Spleen (tissue), 11 donors: ENCODE results near the gene THAP9. TPM values are rescaled to one million over a fixed set of nuclear protein-coding genes. Genes with fewer than 3 reads are reported as not detected.
A peak's percentile ranks its signal among the peaks of the same experiment; 100 is the strongest.

ENCODE experiments used
- DNase-seq: peaks from one replicate; pipeline ENCODE4 v3.0.0-alpha.2; 2020
- H3K27ac ChIP-seq, 8 donors: fragments of 200-600 bp; sonication (generic) in 7 of 8; 1 replicate in 4 of 8; 2 replicates in 4 of 8; pipeline versions ENCODE4 v1.5.0 to v1.8.0; 2016 to 2021; ENCODE audit warnings: inconsistent platforms in 4 of 8, mild to moderate bottlenecking in 4 of 8, moderate library complexity in 1 of 8
- H3K27me3 ChIP-seq, 7 donors: fragments of 200-600 bp; sonication (generic) in 6 of 7; replicated peaks in 1 of 7; 1 replicate in 4 of 7; 2 replicates in 3 of 7; pipeline versions ENCODE4 v1.5.0 to v1.8.0; 2016 to 2021; ENCODE audit warnings: inconsistent platforms in 3 of 7, mild to moderate bottlenecking in 1 of 7
- H3K36me3 ChIP-seq, 6 donors: fragments of 200-600 bp; sonication (generic) in 5 of 6; 1 replicate in 4 of 6; 2 replicates in 2 of 6; pipeline versions ENCODE4 v1.5.0 to v1.8.0; 2016 to 2021; ENCODE audit warnings: inconsistent platforms in 2 of 6
- H3K4me1 ChIP-seq, 6 donors: fragments of 200-600 bp; sonication (generic) in 5 of 6; 1 replicate in 3 of 6; 2 replicates in 3 of 6; pipeline versions ENCODE4 v1.5.0 to v1.8.0; 2016 to 2021; ENCODE audit warnings: inconsistent platforms in 3 of 6
- H3K4me3 ChIP-seq, 8 donors: fragments of 200-600 bp; sonication (generic) in 7 of 8; 1 replicate in 4 of 8; 2 replicates in 4 of 8; pipeline versions ENCODE4 v1.5.0 to v1.8.0; 2016 to 2021; ENCODE audit warnings: inconsistent platforms in 4 of 8, mild to moderate bottlenecking in 4 of 8, moderate library complexity in 2 of 8
- H3K9me3 ChIP-seq, 8 donors: fragments of 200-600 bp; sonication (generic) in 7 of 8; 1 replicate in 4 of 8; 2 replicates in 4 of 8; pipeline versions ENCODE4 v1.5.0 to v1.8.0; 2016 to 2021; ENCODE audit warnings: inconsistent platforms in 4 of 8
- POLR2A ChIP-seq, 3 donors: fragments of 450-650 bp; IDR thresholded peaks; one replicate each; pipeline ENCODE4 v1.5.1; 2017; ENCODE audit warnings: antibody characterized with exemption in 3 of 3, mild to moderate bottlenecking in 1 of 3
- POLR2AphosphoS5 ChIP-seq, 3 donors: sonication (generic); formaldehyde crosslinking; IDR thresholded peaks; one replicate each; pipeline ENCODE4 v1.5.1; 2017; ENCODE audit warnings: antibody characterized with exemption in 3 of 3
- WGBS, 5 donors: extraction: QIAGEN DNeasy Blood & Tissue Kit in 3 of 5; methylation state at CpG; one replicate each; pipeline versions ENCODE4 v1.1.5 to v1.1.7; 2013 to 2018; 5-methylcytosine and 5-hydroxymethylcytosine counted together
- intact Hi-C: fragments of 100-400 bp; cut with DNase I; formaldehyde crosslinking; loops from one replicate; pipeline ENCODE4 v1.15.0; 2023; ENCODE audit warnings: low total_unique reads
- polyA plus RNA-seq, 3 donors: library from polyadenylated mRNA; stranded (reverse); fragments of 200-250 nt; gene quantifications; one replicate each; pipeline ENCODE4 v1.2.1, GENCODE V29; 2013
- total RNA-seq, 7 donors: library from RNA; depleted of rRNA in 3 of 7; stranded (reverse); fragments of >200 nt in 3 of 7; fragmentation: NEBNext Ultra II Directional in 4 of 7; extraction: Animal tissue kit (Norgen Biotek cat#: 25700) in 4 of 7; gene quantifications; one replicate each; pipeline versions ENCODE4 v1.1.0 to v1.2.1, GENCODE V29; 2016 to 2021
- TF ChIP-seq, protein P1 (sequence below), 11 experiments: fragments of 200-600 bp in 7 of 11; fragments of 450-650 bp in 4 of 11; sonication (generic) in 4 of 11; IDR thresholded peaks in 8 of 11; conservative IDR thresholded peaks in 3 of 11; 1 replicate in 7 of 11; 2 replicates in 4 of 11; pipeline versions ENCODE4 v1.4.0 to v1.8.0; 2016 to 2021; ENCODE audit warnings: antibody characterized with exemption in 11 of 11, inconsistent platforms in 4 of 11, mild to moderate bottlenecking in 1 of 11
- donor health status: healthy with polysubstance abuse.
- donor health status: DM: no; HTN: no; CAD: no; lungs with moderate emphysema.
- donor health status: DM: no; HTN: no; CAD: no.
- donor health status: Bipolar disorder and iron deficiency.
- donor health status: healthy.
- donor health status: DM: no; HTN: no; CAD: no.
- donor health status: DM: yes; HTN: yes; CAD: no.

The THAP9 gene
- total and polyA plus RNA-seq, 10 donors = 1.8 to 8.1 (median 3.2) TPM

DNA sequence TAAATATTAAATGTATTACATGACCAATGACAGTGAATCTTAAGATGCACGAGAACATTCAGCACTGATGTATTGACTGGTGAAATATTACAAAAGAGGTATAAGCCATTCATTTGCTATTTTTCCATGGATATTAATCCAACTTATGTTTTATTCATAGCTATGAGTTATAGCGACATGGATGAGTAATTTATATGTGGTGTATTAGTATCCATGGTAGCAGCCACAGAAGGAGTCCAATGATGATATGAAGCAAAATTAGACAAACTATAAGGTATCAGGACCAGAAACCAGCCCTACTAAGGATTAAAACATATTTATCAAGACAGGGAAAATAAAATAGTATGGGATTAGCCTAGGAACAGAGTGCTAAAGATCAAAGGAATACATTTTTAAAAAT lies 50.7 kb downstream of the THAP9 start:
- no peak for DNase-seq
- 95 to 100% (median 97%) methylated on average over 2 of the region's 2 CpGs for WGBS, 5 donors
- Histone ChIP-seq H3K27me3 (no peaks in the 10 kb centered on the region), H3K4me3 (no peak overlapping the region), H3K9me3 (no peaks in the 10 kb centered on the region), H3K4me1 (no peaks in the 10 kb centered on the region), H3K27ac (no peak overlapping the region), H3K36me3 (peaks cover 0 to 25% (median 3%) of the 10 kb centered on the region in 6 donors)
- TF ChIP-seq POLR2A (IDR thresholded peaks at IDR 0.05) = no peak
- TF ChIP-seq POLR2AphosphoS5 (IDR thresholded peaks at IDR 0.05) = no peak
- TF ChIP-seq, protein P1, sequence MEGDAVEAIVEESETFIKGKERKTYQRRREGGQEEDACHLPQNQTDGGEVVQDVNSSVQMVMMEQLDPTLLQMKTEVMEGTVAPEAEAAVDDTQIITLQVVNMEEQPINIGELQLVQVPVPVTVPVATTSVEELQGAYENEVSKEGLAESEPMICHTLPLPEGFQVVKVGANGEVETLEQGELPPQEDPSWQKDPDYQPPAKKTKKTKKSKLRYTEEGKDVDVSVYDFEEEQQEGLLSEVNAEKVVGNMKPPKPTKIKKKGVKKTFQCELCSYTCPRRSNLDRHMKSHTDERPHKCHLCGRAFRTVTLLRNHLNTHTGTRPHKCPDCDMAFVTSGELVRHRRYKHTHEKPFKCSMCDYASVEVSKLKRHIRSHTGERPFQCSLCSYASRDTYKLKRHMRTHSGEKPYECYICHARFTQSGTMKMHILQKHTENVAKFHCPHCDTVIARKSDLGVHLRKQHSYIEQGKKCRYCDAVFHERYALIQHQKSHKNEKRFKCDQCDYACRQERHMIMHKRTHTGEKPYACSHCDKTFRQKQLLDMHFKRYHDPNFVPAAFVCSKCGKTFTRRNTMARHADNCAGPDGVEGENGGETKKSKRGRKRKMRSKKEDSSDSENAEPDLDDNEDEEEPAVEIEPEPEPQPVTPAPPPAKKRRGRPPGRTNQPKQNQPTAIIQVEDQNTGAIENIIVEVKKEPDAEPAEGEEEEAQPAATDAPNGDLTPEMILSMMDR (IDR thresholded peaks at IDR 0.05 in 8 of 11, conservative IDR thresholded peaks at IDR 0.05 in 3 of 11) = no peak
- intact Hi-C loops = no loop called here

DNA sequence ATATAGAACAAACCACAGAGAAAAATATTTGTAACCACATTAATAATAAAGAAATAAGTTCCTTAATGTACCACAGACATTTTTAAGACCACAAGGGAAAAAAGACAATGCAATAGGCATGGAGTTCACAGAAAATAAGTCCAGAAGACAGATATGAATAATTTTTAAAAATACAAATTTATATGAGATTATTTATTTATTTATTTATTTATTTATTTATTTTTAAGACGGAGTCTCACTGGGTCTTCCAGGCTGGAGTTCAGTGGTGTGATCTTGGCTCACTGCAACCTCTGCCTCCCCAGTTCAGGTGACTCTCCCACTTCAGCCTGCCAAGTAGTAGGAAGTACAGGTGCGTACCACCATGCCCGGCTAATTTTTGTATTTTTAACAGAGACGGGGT lies 53.7 kb downstream of the THAP9 start:
- intact Hi-C loops = no loop called here
- Histone ChIP-seq H3K36me3 (peaks cover 0 to 20% (median 4%) of the 10 kb centered on the region in 6 donors), H3K4me1 (no peaks in the 10 kb centered on the region), H3K9me3 (no peaks in the 10 kb centered on the region), H3K27ac (no peak overlapping the region), H3K4me3 (no peak overlapping the region), H3K27me3 (no peaks in the 10 kb centered on the region)
- no peak for DNase-seq
- no peak for TF ChIP-seq POLR2A (IDR thresholded peaks at IDR 0.05)
- TF ChIP-seq POLR2AphosphoS5 (IDR thresholded peaks at IDR 0.05) = no peak
- TF ChIP-seq, protein P1 (IDR thresholded peaks at IDR 0.05 in 8 of 11, conservative IDR thresholded peaks at IDR 0.05 in 3 of 11) = no peak
- 95 to 99% (median 96%) methylated on average over 4 of the region's 4 CpGs for WGBS, 5 donors

DNA sequence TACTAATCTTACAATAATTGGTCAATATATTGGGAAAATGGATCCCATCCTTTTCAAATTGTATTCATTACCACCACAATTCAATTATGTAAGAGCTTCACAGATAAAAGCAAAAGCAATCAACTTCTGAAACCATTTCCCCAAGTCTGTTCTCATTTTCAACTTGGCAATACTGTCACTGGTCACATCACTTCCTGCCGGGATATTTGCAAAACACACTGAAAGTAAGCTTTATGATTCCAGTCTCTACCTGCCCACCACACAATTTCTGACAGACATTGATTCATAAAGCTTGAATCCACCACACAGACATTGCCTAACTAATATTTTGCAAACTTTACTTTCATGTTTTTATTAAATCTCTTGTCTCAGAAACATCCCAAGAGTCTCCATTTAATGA lies 56.5 kb downstream of the THAP9 start:
- Histone ChIP-seq H3K4me1 (no peaks in the 10 kb centered on the region), H3K4me3 (no peak overlapping the region), H3K9me3 (no peaks in the 10 kb centered on the region), H3K36me3 (peaks cover 0 to 42% (median 4%) of the 10 kb centered on the region in 6 donors), H3K27me3 (no peaks in the 10 kb centered on the region), H3K27ac (peak overlapping the region in 1 of 8 donors; percentile 19)
- DNase-seq = no peak
- WGBS, 5 donors = 50 to 94% (median 77%) methylated on average over 1 of the region's 1 CpG
- TF ChIP-seq POLR2AphosphoS5 (IDR thresholded peaks at IDR 0.05) (no peak), POLR2A (IDR thresholded peaks at IDR 0.05) (no peak)
- TF ChIP-seq, protein P1 (IDR thresholded peaks at IDR 0.05 in 8 of 11, conservative IDR thresholded peaks at IDR 0.05 in 3 of 11) = no peak
- intact Hi-C loops = no loop called here

DNA sequence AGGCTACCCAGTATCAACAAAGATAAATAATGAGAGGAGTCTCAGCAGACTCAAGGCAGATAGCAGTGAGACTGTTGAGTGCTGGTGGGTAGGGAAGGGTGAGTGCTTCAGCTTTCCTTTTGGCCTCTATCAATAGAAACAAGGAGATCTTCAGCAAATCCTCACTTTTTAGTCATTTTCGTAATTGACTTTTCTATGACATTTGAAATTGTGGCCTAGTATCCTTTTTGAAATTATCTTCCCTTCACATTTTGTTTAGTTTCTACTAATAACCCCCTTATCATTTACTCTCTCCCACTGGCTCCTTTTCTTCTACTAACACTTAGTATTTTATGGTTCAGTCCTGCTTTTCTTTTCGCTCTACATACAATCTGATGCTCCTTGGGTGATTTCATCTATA lies 65.2 kb downstream of the THAP9 start:
- Histone ChIP-seq H3K27me3 (no peaks in the 10 kb centered on the region), H3K36me3 (peaks cover 0 to 92% (median 16%) of the 10 kb centered on the region in 6 donors), H3K4me3 (no peak overlapping the region), H3K27ac (no peak overlapping the region), H3K9me3 (no peaks in the 10 kb centered on the region), H3K4me1 (no peaks in the 10 kb centered on the region)
- intact Hi-C loops = no loop called here
- TF ChIP-seq, protein P1 (IDR thresholded peaks at IDR 0.05 in 8 of 11, conservative IDR thresholded peaks at IDR 0.05 in 3 of 11) = no peak
- TF ChIP-seq POLR2A (IDR thresholded peaks at IDR 0.05) (no peak), POLR2AphosphoS5 (IDR thresholded peaks at IDR 0.05) (no peak)
- 95 to 100% (median 100%) methylated on average over 2 of the region's 2 CpGs for WGBS, 5 donors
- DNase-seq = no peak
